NCI-H1436 (cell line): ENCODE data around the gene TPCN2.

ENCODE experiments used
- DNase-seq: peaks from one replicate; lab custom pipeline; 2025; lab: John Stamatoyannopoulos, UW

The TPCN2 gene

GRCh38 chr11:69058511-69059270 lies 10.0 kb downstream of the TPCN2 start:
- DNase-seq = no peak

DNA sequence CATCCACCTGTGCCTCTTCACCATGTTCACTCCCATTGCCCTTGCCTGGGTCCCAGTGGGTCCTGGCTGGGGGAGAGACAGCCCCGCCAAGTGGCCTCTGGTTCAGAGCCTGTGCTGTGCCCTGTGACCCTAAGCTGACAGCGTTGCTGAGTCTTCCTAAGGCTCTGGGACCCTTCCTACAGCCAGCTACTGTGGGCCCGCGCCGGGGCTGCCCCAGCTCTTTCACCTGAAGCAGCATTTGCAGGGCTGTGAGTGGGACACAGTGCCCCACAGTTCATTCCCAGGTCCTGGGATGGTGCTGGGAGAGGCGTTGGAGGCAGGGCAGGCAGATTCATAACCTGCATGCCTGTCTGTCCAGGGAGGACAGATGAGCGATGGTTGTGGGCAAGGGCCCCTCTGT lies 10.7 kb downstream of the TPCN2 start:
- DNase-seq = no peak

DNA sequence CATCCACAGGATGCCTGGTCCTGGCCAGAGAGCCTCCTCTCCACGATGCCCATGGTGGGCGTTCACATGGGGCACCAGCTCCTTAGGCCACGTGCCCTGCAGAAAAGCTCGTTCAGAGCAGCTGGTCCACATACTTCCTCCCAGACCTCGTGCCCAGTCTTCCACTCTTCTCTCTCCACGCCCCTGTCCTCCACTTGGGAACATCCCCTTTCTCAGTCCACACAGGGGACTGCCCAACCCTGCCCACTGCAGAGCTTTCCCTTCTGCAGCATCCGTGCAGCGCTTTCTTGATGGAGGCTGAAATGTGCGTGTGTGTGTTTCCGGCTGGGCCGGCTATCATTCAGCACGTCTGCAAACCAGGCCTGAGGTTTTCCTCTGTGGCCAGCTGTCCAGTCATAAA lies 11.3 kb downstream of the TPCN2 start:
- DNase-seq = no peak

- no peak for DNase-seq
Observed at GRCh38 chr11:69060806-69061712, 12.3 kb downstream of the TPCN2 start.

DNA sequence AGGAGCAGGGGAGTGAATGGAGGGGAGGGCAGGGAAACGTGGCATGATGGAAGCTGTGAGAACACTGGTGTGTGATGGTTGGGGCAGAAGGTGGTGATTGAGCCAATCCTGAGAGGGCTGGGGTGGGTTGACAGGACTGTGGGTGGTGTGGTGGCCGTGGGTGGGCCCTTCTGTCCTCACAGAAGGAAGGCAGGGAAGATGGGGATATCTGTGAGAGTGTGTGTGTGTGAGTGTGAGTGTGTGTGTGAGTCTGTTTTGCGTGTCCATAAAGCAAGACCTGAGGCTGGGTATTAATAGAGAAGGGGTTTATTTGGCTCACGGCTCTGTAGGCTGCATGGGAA lies 13.0 kb downstream of the TPCN2 start:
- DNase-seq = no peak

DNA sequence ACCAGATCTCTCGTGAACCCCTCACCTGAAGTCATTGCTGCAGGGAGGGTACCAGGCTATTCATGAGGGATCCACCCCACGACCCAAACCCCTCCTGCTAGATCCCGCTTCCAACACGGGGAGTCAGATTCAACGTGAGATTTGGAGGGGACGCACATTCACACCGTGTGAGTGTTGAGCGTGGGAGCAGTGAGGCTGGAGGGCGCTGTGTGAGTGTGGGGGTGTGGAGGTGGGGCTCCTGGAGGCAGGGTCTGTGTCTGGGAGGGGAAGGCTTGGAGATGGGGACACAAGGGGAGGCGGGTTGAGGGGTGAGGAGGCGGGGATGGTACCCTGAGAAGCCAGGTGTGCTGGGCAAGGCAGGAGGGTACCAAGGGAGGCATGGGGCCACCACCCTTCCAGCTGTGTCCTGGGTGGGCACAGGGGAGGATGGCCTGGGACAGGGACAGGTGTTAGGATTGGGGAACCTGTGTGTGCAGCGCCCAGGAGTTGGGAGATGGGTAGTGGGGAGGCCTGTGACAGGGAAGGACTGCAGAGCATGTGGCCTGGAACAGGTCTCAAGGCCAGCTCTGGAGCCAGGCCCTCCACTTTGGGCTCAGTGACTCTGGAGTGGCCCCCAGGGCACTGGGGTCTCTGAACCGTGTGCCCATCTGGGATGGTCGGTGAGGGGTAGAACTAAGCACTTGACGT lies 13.6 kb downstream of the TPCN2 start:
- no peak for DNase-seq

DNA sequence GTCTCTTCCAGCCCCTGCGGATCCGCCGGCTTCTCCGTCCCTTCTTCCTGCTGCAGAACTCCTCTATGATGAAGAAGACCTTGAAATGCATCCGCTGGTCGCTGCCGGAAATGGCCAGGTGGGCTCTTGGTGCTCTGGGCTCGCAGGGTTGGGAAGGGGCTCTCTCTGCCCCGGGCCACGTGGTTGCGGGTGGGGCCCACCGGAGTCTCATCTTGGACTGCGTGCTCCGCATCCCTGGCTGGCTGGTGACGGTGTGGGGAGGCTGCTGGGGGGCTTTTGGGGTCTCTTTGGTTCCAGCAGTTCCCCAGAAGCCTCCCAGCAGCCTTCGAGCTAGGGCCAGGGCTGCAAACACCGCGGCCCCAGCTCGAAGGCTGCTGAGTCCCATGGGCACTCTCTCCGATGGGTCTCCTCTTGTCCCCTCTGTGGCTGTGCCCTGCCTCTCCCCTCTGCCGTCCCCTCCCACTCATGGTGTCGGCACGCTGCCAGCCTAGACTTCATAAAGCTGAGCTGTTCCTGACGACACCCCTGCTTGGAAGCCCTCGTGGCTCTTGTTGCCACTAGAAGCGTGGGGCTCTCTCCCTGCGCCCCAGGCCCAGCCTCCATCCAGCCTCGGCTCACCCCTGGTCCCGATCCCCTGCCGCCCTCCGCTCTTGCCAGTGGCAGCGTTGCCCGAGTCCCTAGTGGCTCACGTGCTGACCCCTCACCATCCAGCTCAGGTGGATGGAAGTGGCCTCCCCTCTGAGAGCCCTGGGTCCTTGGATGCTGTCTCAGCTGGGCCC lies 14.3 kb downstream of the TPCN2 start:
- no peak for DNase-seq

DNA sequence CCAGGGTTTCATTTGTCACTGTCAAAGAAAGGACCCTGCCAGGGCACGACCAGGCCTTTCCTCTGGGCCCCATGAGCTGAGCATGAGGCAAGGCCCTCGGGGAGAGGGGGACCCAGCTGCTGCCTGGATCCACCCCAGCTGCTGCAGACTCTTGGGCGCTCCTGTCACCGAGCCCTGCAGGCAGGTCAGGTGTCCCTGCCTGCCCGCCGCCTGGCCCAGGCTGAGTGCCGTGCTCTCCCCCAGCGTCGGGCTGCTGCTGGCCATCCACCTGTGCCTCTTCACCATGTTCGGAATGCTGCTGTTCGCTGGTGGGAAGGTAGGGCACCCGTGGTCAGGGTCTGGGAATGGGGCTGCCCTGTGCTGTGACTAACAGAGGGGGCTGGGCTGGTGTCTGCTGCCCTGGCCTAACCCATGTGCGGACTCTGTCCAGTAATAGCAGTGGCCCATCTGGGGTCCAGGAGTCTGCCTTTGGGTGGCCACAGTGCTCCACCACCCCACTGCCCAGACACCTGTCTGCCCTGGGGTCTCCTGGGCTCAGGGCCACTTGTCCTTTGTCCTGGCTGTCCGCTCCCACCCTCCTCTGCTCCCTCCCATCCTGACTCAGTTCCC lies 15.0 kb downstream of the TPCN2 start:
- DNase-seq = no peak

DNA sequence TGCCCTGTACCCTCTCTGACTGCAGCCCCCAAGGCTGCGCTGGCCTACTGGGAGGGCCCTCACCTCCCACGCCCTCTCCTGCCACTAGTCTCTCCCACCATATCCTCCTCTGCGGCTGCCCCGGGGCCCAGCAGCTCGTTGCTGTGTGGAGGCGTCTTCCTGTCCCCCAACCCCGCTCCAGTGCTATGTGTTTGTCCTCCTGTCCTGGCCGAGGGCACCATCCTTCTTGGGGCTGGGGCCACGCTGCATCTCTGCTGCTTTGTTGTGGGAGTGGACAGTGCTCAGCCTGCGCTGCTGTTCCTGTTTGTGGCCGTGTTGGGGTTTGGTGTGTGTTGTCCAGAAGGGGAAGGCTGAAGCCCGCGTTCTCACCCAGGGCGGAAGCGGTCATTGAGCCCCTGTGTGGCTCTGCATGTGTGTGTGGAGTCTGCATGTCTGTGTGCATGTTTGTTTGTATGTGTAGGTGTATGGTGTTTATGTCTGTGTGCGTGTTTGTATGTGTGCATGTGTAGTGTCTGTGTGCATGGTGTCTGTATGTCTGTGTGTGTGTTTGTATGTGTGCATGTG lies 15.7 kb downstream of the TPCN2 start:
- DNase-seq = no peak

DNA sequence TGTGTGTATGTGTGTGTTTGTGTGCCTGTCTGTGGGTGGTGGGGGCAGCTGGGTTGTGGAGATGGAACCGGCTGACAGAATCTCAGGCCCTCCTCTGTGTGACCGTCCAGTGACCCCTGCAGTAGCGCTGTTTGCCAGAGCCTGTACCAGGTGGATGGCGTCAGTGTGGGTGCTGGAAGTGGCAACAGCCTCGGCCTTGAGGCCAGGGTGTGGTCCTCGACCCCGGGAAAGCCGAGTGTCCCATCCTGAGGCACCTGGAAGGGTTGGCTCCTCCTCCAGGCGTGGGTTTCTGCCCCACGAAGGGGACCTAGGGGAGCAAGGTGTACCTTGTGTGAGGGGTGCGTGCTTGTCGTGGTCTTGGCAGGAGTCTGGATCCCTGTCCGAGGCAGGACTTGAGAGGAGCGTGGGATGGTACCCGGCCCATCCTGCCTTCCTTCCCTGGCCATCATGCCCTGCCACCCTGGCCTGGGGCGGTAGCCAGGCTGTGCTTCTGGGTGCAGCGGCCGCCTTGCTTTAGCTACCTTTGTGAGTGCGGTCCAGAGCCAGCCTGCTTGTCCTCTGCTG lies 16.5 kb downstream of the TPCN2 start:
- DNase-seq = no peak

DNA sequence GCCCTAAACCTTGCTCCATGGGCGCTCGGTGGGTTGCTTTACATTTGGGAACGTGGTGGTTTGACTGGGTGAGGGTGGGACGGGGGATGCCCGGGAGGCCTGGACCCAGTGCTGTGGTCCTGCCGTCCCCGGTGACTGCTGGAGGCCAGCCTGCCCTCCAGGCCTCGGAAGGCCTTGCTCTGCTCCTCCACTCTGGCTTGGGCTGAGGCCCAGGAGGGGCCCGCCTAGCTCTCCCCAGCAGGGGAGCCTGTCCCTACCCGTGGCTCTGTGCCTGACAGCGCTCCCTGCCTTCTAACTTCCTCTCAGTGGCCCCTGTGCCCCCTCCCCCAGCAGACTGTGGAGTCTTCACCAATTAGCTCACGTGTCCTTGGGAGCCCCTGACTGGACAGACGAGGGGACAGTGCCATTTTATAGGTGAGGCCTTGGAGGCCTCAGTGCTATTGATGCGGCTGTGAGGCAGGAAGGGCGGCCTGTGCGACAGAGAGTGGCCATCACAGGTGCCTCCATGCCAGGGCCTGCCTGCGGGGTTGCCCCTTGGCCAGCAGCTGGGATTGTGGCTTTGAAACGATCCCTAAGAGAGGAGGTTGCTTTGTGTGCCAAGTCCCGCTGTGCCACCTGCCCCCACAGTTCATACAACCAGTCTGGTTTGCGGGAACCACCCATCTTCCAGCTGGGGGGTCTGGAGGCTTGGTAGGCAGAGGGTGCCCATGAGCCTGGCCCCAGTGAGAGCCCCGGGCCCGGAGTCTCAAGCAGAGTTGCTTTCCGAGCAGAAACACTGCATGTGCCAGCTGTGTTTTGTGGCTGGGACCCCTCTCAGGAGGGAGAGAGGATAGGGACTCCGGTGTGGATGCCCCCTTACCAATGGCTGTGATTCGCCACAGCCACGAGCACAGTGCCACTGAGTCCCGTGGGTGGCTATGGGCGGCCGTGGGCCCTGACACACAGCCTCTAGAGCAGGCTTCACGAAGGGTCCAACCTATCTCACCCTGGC lies 17.7 kb downstream of the TPCN2 start:
- no peak for DNase-seq

- no peak for DNase-seq
Observed at GRCh38 chr11:69067200-69067599, 18.5 kb downstream of the TPCN2 start.

- no peak for DNase-seq
Observed at GRCh38 chr11:69071086-69071800, 22.5 kb downstream of the TPCN2 start.

- DNase-seq = no peak
Observed at GRCh38 chr11:69071956-69072355, 23.2 kb downstream of the TPCN2 start.

DNA sequence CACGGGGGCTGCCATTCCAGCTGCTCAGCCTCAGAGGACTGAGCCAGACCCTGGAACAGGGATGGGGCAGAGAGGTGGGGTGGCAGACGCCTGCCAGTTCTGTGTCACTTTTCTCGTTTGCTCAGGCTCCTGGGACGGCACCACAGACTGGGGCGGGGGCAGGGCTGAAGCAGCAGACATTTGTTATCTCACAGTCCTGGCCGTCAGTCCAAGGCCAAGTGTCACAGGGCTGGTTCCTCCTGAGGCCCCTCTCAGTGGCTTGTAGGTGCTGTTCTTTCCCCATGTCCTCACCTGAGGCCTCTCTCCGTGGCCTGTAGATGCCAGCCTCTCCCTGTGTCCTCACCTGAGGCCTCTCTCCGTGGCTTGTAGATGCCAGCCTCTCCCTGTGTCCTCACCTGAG lies 24.7 kb downstream of the TPCN2 start:
- DNase-seq = no peak

GRCh38 chr11:69074375-69075140 lies 25.8 kb downstream of the TPCN2 start:
- no peak for DNase-seq

GRCh38 chr11:69075421-69076128 lies 26.8 kb downstream of the TPCN2 start:
- DNase-seq = no peak
